K562 (cell line): ENCODE measurements around the gene PODXL. TPM values are rescaled to one million over a fixed set of nuclear protein-coding genes. Genes with fewer than 3 reads are reported as not detected.

ENCODE experiments used
- CBFB ChIP-seq: sonication (generic); formaldehyde crosslinking; IDR thresholded peaks from 2 replicates; pipeline ENCODE4 v1.4.0; 2020; ENCODE audit warnings: mild to moderate bottlenecking, missing genetic modification reagents
- CREM ChIP-seq: IDR thresholded peaks from 2 replicates; pipeline ENCODE4 v1.6.1; 2014; ENCODE audit warnings: antibody characterized with exemption, low read depth
- CTCFL ChIP-seq: IDR thresholded peaks from 2 replicates; pipeline ENCODE4 v1.6.1; 2011; ENCODE audit warnings: borderline replicate concordance, low read depth, mild to moderate bottlenecking, moderate library complexity, low read length; ENCODE audit not compliant: insufficient read depth, poor library complexity, severe bottlenecking
- ZNF384 ChIP-seq: IDR thresholded peaks from 2 replicates; pipeline ENCODE4 v1.6.1; 2012; ENCODE audit warnings: low read depth, low read length, improper control_type of control experiment
- ZNF507 ChIP-seq: conservative IDR thresholded peaks from 2 replicates; pipeline ENCODE4 v1.6.1; 2017; ENCODE audit warnings: missing genetic modification characterization, missing compliant biosample characterization
- polyA plus RNA-seq, 8 experiments: library from polyadenylated mRNA; depleted of rRNA in 4 of 8; stranded (reverse) in 5 of 8; unstranded in 3 of 8; fragments of >200 nt; fragmentation: Nextera tagmentation in 2 of 8; fragmentation: Illumina TruSeq in 1 of 8; extraction: Ambion mirVana in 2 of 8; extraction: Trizol in 1 of 8; gene quantifications; 2 replicates each; pipeline versions ENCODE4 v1.2.1 to v1.2.3, GENCODE V29; 2011 to 2014; ENCODE audit warnings: inconsistent platforms in 1 of 8, missing spikeins in 1 of 8
- total RNA-seq, 7 experiments: library from RNA; depleted of rRNA in 6 of 7; stranded (reverse); fragments of >200 nt in 6 of 7; fragmentation: Illumina TruSeq in 2 of 7; extraction: Trizol in 2 of 7; gene quantifications; 2 replicates each; pipeline versions ENCODE4 v1.2.1 to v1.2.3, GENCODE V29; 2011 to 2021; ENCODE audit warnings: low replicate concordance in 1 of 7
- TF ChIP-seq, protein P1 (sequence below), 2 experiments: fragments of 450-650 bp; formaldehyde crosslinking in 1 of 2; IDR thresholded peaks; 2 replicates each; pipeline versions ENCODE4 v1.4.0 to v1.6.1; 2014 to 2020; ENCODE audit warnings: mild to moderate bottlenecking in 2 of 2, borderline replicate concordance in 1 of 2, low read depth in 1 of 2
- TF ChIP-seq, protein P2 (sequence below): sonication (generic); IDR thresholded peaks from 2 replicates; pipeline ENCODE4 v1.6.1; 2016

The PODXL gene
- total and polyA plus RNA-seq, 9 of the 15 experiments (the other 6 are each of a cell fraction or from before 2014, with no cell fraction given) = 0.01 to 0.73 (median 0.07) TPM

GRCh38 chr7:131544449-131545301 lies 11.8 kb downstream of the PODXL start (continued):
- TF ChIP-seq, protein P1, sequence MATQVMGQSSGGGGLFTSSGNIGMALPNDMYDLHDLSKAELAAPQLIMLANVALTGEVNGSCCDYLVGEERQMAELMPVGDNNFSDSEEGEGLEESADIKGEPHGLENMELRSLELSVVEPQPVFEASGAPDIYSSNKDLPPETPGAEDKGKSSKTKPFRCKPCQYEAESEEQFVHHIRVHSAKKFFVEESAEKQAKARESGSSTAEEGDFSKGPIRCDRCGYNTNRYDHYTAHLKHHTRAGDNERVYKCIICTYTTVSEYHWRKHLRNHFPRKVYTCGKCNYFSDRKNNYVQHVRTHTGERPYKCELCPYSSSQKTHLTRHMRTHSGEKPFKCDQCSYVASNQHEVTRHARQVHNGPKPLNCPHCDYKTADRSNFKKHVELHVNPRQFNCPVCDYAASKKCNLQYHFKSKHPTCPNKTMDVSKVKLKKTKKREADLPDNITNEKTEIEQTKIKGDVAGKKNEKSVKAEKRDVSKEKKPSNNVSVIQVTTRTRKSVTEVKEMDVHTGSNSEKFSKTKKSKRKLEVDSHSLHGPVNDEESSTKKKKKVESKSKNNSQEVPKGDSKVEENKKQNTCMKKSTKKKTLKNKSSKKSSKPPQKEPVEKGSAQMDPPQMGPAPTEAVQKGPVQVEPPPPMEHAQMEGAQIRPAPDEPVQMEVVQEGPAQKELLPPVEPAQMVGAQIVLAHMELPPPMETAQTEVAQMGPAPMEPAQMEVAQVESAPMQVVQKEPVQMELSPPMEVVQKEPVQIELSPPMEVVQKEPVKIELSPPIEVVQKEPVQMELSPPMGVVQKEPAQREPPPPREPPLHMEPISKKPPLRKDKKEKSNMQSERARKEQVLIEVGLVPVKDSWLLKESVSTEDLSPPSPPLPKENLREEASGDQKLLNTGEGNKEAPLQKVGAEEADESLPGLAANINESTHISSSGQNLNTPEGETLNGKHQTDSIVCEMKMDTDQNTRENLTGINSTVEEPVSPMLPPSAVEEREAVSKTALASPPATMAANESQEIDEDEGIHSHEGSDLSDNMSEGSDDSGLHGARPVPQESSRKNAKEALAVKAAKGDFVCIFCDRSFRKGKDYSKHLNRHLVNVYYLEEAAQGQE (IDR thresholded peaks at IDR 0.05; ENCODE audit: borderline replicate concordance) = peak; percentile 87
- TF ChIP-seq, protein P1 (CRISPR knock-in tag; IDR thresholded peaks at IDR 0.05; ENCODE audit: low read depth) = no peak
- TF ChIP-seq CBFB (CRISPR knock-in tag) = peak; percentile 55; the same call in 1 of the 2 replicates
- TF ChIP-seq CTCFL = peak; percentile 57
- TF ChIP-seq ZNF507 = no peak
- TF ChIP-seq, protein P2, sequence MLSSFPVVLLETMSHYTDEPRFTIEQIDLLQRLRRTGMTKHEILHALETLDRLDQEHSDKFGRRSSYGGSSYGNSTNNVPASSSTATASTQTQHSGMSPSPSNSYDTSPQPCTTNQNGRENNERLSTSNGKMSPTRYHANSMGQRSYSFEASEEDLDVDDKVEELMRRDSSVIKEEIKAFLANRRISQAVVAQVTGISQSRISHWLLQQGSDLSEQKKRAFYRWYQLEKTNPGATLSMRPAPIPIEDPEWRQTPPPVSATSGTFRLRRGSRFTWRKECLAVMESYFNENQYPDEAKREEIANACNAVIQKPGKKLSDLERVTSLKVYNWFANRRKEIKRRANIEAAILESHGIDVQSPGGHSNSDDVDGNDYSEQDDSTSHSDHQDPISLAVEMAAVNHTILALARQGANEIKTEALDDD = no peak
- TF ChIP-seq ZNF384 = 0 out of 2 replicates have a peak, but pooled peaks have one; percentile 27
- 0 out of 2 replicates have a peak, but pooled peaks have one; percentile 13 for TF ChIP-seq CREM
